ENCODE measurements around the gene ZBTB7B. TPM values are rescaled to one million over a fixed set of nuclear protein-coding genes. Genes with fewer than 3 reads are reported as not detected.
"Not testable (repeated sequence)": the region's sequence is repeated elsewhere in the genome, so short reads cannot be mapped to it uniquely, and the experiment has no call there.

Gene ZBTB7B
- total RNA-seq, 4 donors from 2014 or later, result 3.8 to 53.4 (median 11.9) TPM

- H3K4me3 ChIP-seq, result no peak within 1 kb of the TSS
- intact Hi-C loops (cut with DNase I; ENCODE audit: low total_unique reads), result no loop called here
- H3K27me3 ChIP-seq, result no peaks in the 10 kb centered on the region
- no peaks in the 10 kb centered on the region for H3K9me3 ChIP-seq
- DNase-seq, result no peak
- peaks cover 0 to 2% of the 10 kb centered on the region in 2 donors for H3K4me1 ChIP-seq
- no peak for TF ChIP-seq CTCF (IDR thresholded peaks at IDR 0.05)
- no peak for TF ChIP-seq POLR2A (IDR thresholded peaks at IDR 0.05)
- no peak within 1 kb of the TSS for H3K27ac ChIP-seq
- H3K36me3 ChIP-seq, result no peaks in the 10 kb centered on the region
These were observed 8.9 kb upstream of the ZBTB7B start, which contains the start of gene LENEP for GRCh38 chr1:154993572-154994268. LENEP (plus strand) TSS chr1:154993586; CDS start chr1:154993608, 22 bp downstream.

- intact Hi-C loops (cut with DNase I; ENCODE audit: low total_unique reads), result no loop called here
- H3K4me1 ChIP-seq, result peaks cover 0 to under 1% of the 10 kb centered on the region in 2 donors
- H3K27ac ChIP-seq, result no peak overlapping the region
- no peaks in the 10 kb centered on the region for H3K9me3 ChIP-seq
- DNase-seq, result no peak
- H3K4me3 ChIP-seq, result no peak overlapping the region
- TF ChIP-seq POLR2A (IDR thresholded peaks at IDR 0.05) (no peak), CTCF (IDR thresholded peaks at IDR 0.05) (no peak)
- no peaks in the 10 kb centered on the region for H3K27me3 ChIP-seq
- H3K36me3 ChIP-seq, result no peaks in the 10 kb centered on the region
These were observed 8.4 kb upstream of the ZBTB7B start for GRCh38 chr1:154994269-154994587.

- Histone ChIP-seq H3K27ac (no peak overlapping the region), H3K9me3 (no peaks in the 10 kb centered on the region), H3K4me1 (peaks cover 0 to 4% of the 10 kb centered on the region in 2 donors), H3K4me3 (no peak overlapping the region), H3K36me3 (no peaks in the 10 kb centered on the region), H3K27me3 (no peaks in the 10 kb centered on the region)
- DNase-seq, result no peak
- no peak for TF ChIP-seq CTCF (IDR thresholded peaks at IDR 0.05)
- no peak for TF ChIP-seq POLR2A (IDR thresholded peaks at IDR 0.05)
- intact Hi-C loops (cut with DNase I; ENCODE audit: low total_unique reads), result no loop called here
These were observed 8.0 kb upstream of the ZBTB7B start for GRCh38 chr1:154994591-154994990.

GRCh38 chr1:154995301-154995983 lies 7.2 kb upstream of the ZBTB7B start:
- H3K27ac ChIP-seq; H3K36me3 ChIP-seq; H3K27me3 ChIP-seq; H3K9me3 ChIP-seq; H3K4me3 ChIP-seq; intact Hi-C loops (cut with DNase I; ENCODE audit: low total_unique reads): not testable (repeated sequence)
- peaks cover 0 to 11% of the 10 kb centered on the region in 2 donors for H3K4me1 ChIP-seq
- peak; percentile 66 to 76 for DNase-seq
- peak; percentile 24 to 43 (median 34) for TF ChIP-seq CTCF (IDR thresholded peaks at IDR 0.05)

GRCh38 chr1:154996966-154997701 lies 5.5 kb upstream of the ZBTB7B start:
- TF ChIP-seq POLR2A (IDR thresholded peaks at IDR 0.05), result no peak
- Histone ChIP-seq H3K27ac (no peak overlapping the region), H3K4me1 (peaks cover 0 to 11% of the 10 kb centered on the region in 2 donors), H3K36me3 (no peaks in the 10 kb centered on the region), H3K27me3 (no peaks in the 10 kb centered on the region), H3K4me3 (no peak overlapping the region), H3K9me3 (no peaks in the 10 kb centered on the region)
- intact Hi-C loops (cut with DNase I; ENCODE audit: low total_unique reads), result no loop called here
- DNase-seq, result no peak
